ENCODE results near the gene SDCCAG8. TPM values are rescaled to one million over a fixed set of nuclear protein-coding genes. Genes with fewer than 3 reads are reported as not detected.
A peak's percentile ranks its signal among the peaks of the same experiment; 100 is the strongest.

Gene SDCCAG8
- polyA plus RNA-seq, 3 donors = 33.2 to 34.4 (median 33.4) TPM

- H3K79me2 ChIP-seq (ENCODE audit: insufficient read depth, low read length) = no peaks in the 10 kb centered on the region
- H3K9me3 ChIP-seq (replicated peaks in 1 of 2; ENCODE audit: control insufficient read depth in 1 of 2, insufficient read depth in 1 of 2, low read length in 2 of 2) = no peaks in the 10 kb centered on the region
- Mint-ChIP-seq H3K27me3 (ENCODE audit: low read depth in 3 of 3) (peaks cover 0 to 2% (median 0%) of the 10 kb centered on the region in 3 donors), H3K36me3 (peaks cover 2 to 18% of the 10 kb centered on the region in 2 donors), H3K27ac (no peak overlapping the region), H3K9me3 (no peaks in the 10 kb centered on the region), H3K4me3 (no peak overlapping the region), H3K4me1 (peaks cover 36% of the 10 kb centered on the region)
- no peak overlapping the region for H2AFZ ChIP-seq (ENCODE audit: insufficient read depth, low read depth, low read length, poor library complexity, severe bottlenecking)
- intact Hi-C loops (cut with micrococcal nuclease) = no loop called here
- TF ChIP-seq CTCF (IDR thresholded peaks at IDR 0.05) = no peak
- DNase-seq = no peak
- no peaks in the 10 kb centered on the region for H3K36me3 ChIP-seq (replicated peaks in 1 of 2; ENCODE audit: control insufficient read depth in 1 of 2, insufficient read depth in 2 of 2, low read length in 2 of 2)
- H3K4me3 ChIP-seq (replicated peaks in 1 of 3; ENCODE audit: low read depth in 2 of 3, low read length in 3 of 3) = no peak overlapping the region
- no peak overlapping the region for H3K9ac ChIP-seq (ENCODE audit: insufficient read depth, low read length, poor library complexity, severe bottlenecking)
- no peaks in the 10 kb centered on the region for H3K27me3 ChIP-seq (ENCODE audit: control insufficient read depth in 2 of 2, insufficient read depth in 2 of 2, low read length in 2 of 2)
- no peak overlapping the region for H3K4me2 ChIP-seq (replicated peaks; ENCODE audit: extremely low read depth, low read length, poor library complexity, severe bottlenecking)
- peaks cover 22 to 31% of the 10 kb centered on the region in 2 donors for H3K4me1 ChIP-seq (ENCODE audit: control insufficient read depth in 1 of 2, insufficient read depth in 2 of 2, low read length in 2 of 2)
- H3K27ac ChIP-seq (ENCODE audit: low read depth in 1 of 2, low read length in 2 of 2) = no peak overlapping the region
- no peaks in the 10 kb centered on the region for H4K20me1 ChIP-seq (ENCODE audit: insufficient read depth, low read length)
These were observed 185.8 kb downstream of the SDCCAG8 start for GRCh38 chr1:243441601-243442000.

- DNase-seq = peak in 1 of 3 donors; percentile 7
- Histone ChIP-seq H4K20me1 (ENCODE audit: insufficient read depth, low read length) (no peaks in the 10 kb centered on the region), H3K9ac (ENCODE audit: insufficient read depth, low read length, poor library complexity, severe bottlenecking) (no peak overlapping the region), H3K4me1 (ENCODE audit: control insufficient read depth in 1 of 2, insufficient read depth in 2 of 2, low read length in 2 of 2) (peaks cover 34 to 41% of the 10 kb centered on the region in 2 donors), H3K4me2 (replicated peaks; ENCODE audit: extremely low read depth, low read length, poor library complexity, severe bottlenecking) (peak overlapping the region; percentile 22), H3K4me3 (replicated peaks in 1 of 3; ENCODE audit: low read depth in 2 of 3, low read length in 3 of 3) (peak overlapping the region in 1 of 3 experiments; percentile 5), H3K27ac (ENCODE audit: low read depth in 1 of 2, low read length in 2 of 2) (peak overlapping the region in 1 of 2 donors; percentile 26), H3K9me3 (replicated peaks in 1 of 2; ENCODE audit: control insufficient read depth in 1 of 2, insufficient read depth in 1 of 2, low read length in 2 of 2) (no peaks in the 10 kb centered on the region), H2AFZ (ENCODE audit: insufficient read depth, low read depth, low read length, poor library complexity, severe bottlenecking) (no peak overlapping the region), H3K27me3 (ENCODE audit: control insufficient read depth in 2 of 2, insufficient read depth in 2 of 2, low read length in 2 of 2) (no peaks in the 10 kb centered on the region), H3K36me3 (replicated peaks in 1 of 2; ENCODE audit: control insufficient read depth in 1 of 2, insufficient read depth in 2 of 2, low read length in 2 of 2) (no peaks in the 10 kb centered on the region), H3K79me2 (ENCODE audit: insufficient read depth, low read length) (no peaks in the 10 kb centered on the region)
- H3K27me3 Mint-ChIP-seq (ENCODE audit: low read depth in 3 of 3) = peaks cover 0 to 2% (median 0%) of the 10 kb centered on the region in 3 donors
- no peak overlapping the region for H3K4me3 Mint-ChIP-seq
- peak overlapping the region in 2 of 7 donors; percentile 14 to 20 for H3K27ac Mint-ChIP-seq
- TF ChIP-seq CTCF (IDR thresholded peaks at IDR 0.05) = no peak
- intact Hi-C loops (cut with micrococcal nuclease) = no loop called here
- peaks cover 2 to 12% of the 10 kb centered on the region in 2 donors for H3K36me3 Mint-ChIP-seq
- WGBS (ENCODE audit: insufficient coverage) = no CpG with 5 or more reads among the region's 4 CpGs
- H3K9me3 Mint-ChIP-seq = no peaks in the 10 kb centered on the region
- peaks cover 43% of the 10 kb centered on the region for H3K4me1 Mint-ChIP-seq
These were observed 187.7 kb downstream of the SDCCAG8 start for GRCh38 chr1:243443557-243443956.

Data from CD14-positive monocyte (primary cell).